Keratinocyte (primary cell): ENCODE results near the gene PRKRA. TPM values are rescaled to one million over a fixed set of nuclear protein-coding genes. Genes with fewer than 3 reads are reported as not detected.

ENCODE experiments used
- DNase-seq: peaks from one replicate; pipeline ENCODE4 v3.0.0-alpha.2; 2011; ENCODE audit warnings: low read depth, missing footprints, low spot score
- FAIRE-seq: peaks from 2 replicates; lab custom pipeline; 2011; peaks lifted over from hg19 to GRCh38; lab: Jason Lieb, UNC
- H2AFZ ChIP-seq: 2 replicates; pipeline ENCODE4 v1.6.0; 2012; ENCODE audit warnings: low read length, control low read depth, inconsistent platforms; ENCODE audit not compliant: control insufficient read depth
- H3K27ac ChIP-seq: 2 replicates; pipeline ENCODE4 v1.5.1; 2011; ENCODE audit warnings: low read length; ENCODE audit not compliant: control insufficient read depth, insufficient read depth
- H3K27me3 ChIP-seq: 3 replicates; pipeline ENCODE4 v1.6.0; 2011; ENCODE audit warnings: low read length; ENCODE audit not compliant: control insufficient read depth, insufficient read depth; ENCODE audit errors: extremely low read depth
- H3K36me3 ChIP-seq, 2 experiments: 2 replicates in 1 of 2; 3 replicates in 1 of 2; pipeline ENCODE4 v1.5.1; 2011; ENCODE audit warnings: low read length in 2 of 2, mild to moderate bottlenecking in 1 of 2; ENCODE audit not compliant: control insufficient read depth in 2 of 2, insufficient read depth in 2 of 2; ENCODE audit errors: extremely low read depth in 1 of 2
- H3K4me1 ChIP-seq: 3 replicates; pipeline ENCODE4 v1.5.1; 2011; ENCODE audit warnings: low read length; ENCODE audit not compliant: control insufficient read depth, insufficient read depth; ENCODE audit errors: extremely low read depth
- H3K4me2 ChIP-seq: 3 replicates; pipeline ENCODE4 v1.6.0; 2011; ENCODE audit warnings: low read depth, low read length; ENCODE audit not compliant: control insufficient read depth, insufficient read depth; ENCODE audit errors: extremely low read depth
- H3K4me3 ChIP-seq, 3 experiments: fragments of 200-600 bp in 1 of 3; sonication (generic) in 1 of 3; 2 replicates in 2 of 3; 3 replicates in 1 of 3; pipeline ENCODE4 v1.5.1; 2011 to 2016; ENCODE audit warnings: low read length in 3 of 3, mild to moderate bottlenecking in 3 of 3, control low read depth in 2 of 3, inconsistent platforms in 1 of 3, low read depth in 1 of 3, mixed read lengths in 1 of 3, mixed run types in 1 of 3, moderate library complexity in 1 of 3; ENCODE audit not compliant: control insufficient read depth in 2 of 3, insufficient read depth in 2 of 3; ENCODE audit errors: extremely low read depth in 1 of 3
- H3K79me2 ChIP-seq: 2 replicates; pipeline ENCODE4 v1.6.0; 2012; ENCODE audit warnings: low read length; ENCODE audit not compliant: control insufficient read depth, insufficient read depth
- H3K9ac ChIP-seq: 3 replicates; pipeline ENCODE4 v1.6.0; 2011; ENCODE audit warnings: low read length; ENCODE audit not compliant: control insufficient read depth, insufficient read depth; ENCODE audit errors: extremely low read depth
- H3K9me1 ChIP-seq: 3 replicates; pipeline ENCODE4 v1.6.0; 2011; ENCODE audit warnings: low read length; ENCODE audit not compliant: control insufficient read depth, insufficient read depth; ENCODE audit errors: extremely low read depth
- H3K9me3 ChIP-seq: 2 replicates; pipeline ENCODE4 v1.5.1; 2012; ENCODE audit warnings: low read depth, low read length; ENCODE audit not compliant: control insufficient read depth
- H4K20me1 ChIP-seq: 3 replicates; pipeline ENCODE4 v1.6.0; 2011; ENCODE audit warnings: low read length; ENCODE audit not compliant: control insufficient read depth, insufficient read depth; ENCODE audit errors: extremely low read depth
- CTCF ChIP-seq, 3 experiments: IDR thresholded peaks in 1 of 3; conservative IDR thresholded peaks in 1 of 3; optimal IDR thresholded peaks in 1 of 3; 2 replicates in 2 of 3; 3 replicates in 1 of 3; pipeline versions ENCODE3 to v1.5.1; 2011; ENCODE audit warnings: low read length in 3 of 3, mild to moderate bottlenecking in 3 of 3, moderate library complexity in 2 of 3, control low read depth in 1 of 3, inconsistent platforms in 1 of 3; ENCODE audit not compliant: insufficient read depth in 2 of 3; ENCODE audit errors: extremely low read depth in 1 of 3
- EZH2 ChIP-seq: IDR thresholded peaks from one replicate; pipeline ENCODE4 v1.6.1; 2012; ENCODE audit warnings: inconsistent platforms, mild to moderate bottlenecking, low read length, moderate library complexity
- dilution Hi-C: fragments of 300-500 bp; cut with MboI; formaldehyde crosslinking; loops from one replicate; pipeline ENCODE4 v1.7.0; 2020; ENCODE audit warnings: low sequenced_read_pairs; ENCODE audit not compliant: extremely low pct_ligation_motif_present
- polyA plus RNA-seq, 5 experiments: library from polyadenylated mRNA; depleted of rRNA in 3 of 5; stranded (reverse) in 3 of 5; stranded (forward) in 1 of 5; unstranded in 1 of 5; fragments of >200 nt; gene quantifications; 1 replicate in 1 of 5; 2 replicates in 3 of 5; 3 replicates in 1 of 5; pipeline versions ENCODE4 v1.2.1 to v1.2.3, GENCODE V29; 2011 to 2012; ENCODE audit warnings: missing spikeins in 2 of 5, low read depth in 1 of 5, low replicate concordance in 1 of 5

The PRKRA gene
- polyA plus RNA-seq, 1 donor (not counting 4 experiments of a cell fraction or from before 2014, with no cell fraction given) = 38.4 TPM

- no peaks in the 10 kb centered on the region for H3K9me3 ChIP-seq
- H3K27ac ChIP-seq = no peak overlapping the region
- DNase-seq (no peak), FAIRE-seq (no peak)
- no peak overlapping the region for H3K9ac ChIP-seq
- no peak overlapping the region for H2AFZ ChIP-seq
- no peak overlapping the region for H3K4me3 ChIP-seq
- no peak for TF ChIP-seq CTCF (optimal IDR thresholded peaks at IDR 0.05 in 1 of 3, IDR thresholded peaks at IDR 0.05 in 1 of 3, conservative IDR thresholded peaks at IDR 0.05 in 1 of 3; ENCODE audit: extremely low read depth in 1 of 3, insufficient read depth in 2 of 3, low read length in 3 of 3)
- TF ChIP-seq EZH2 = no peak
- no peaks in the 10 kb centered on the region for H3K9me1 ChIP-seq
- peaks cover 0 to 2% of the 10 kb centered on the region in 2 experiments for H3K36me3 ChIP-seq
- H3K4me2 ChIP-seq = no peak overlapping the region
- H3K79me2 ChIP-seq = no peaks in the 10 kb centered on the region
- dilution Hi-C loops = no loop called here
- no peaks in the 10 kb centered on the region for H3K4me1 ChIP-seq
- no peaks in the 10 kb centered on the region for H3K27me3 ChIP-seq
- H4K20me1 ChIP-seq = no peaks in the 10 kb centered on the region
Observed at GRCh38 chr2:178391701-178392100, 59.3 kb downstream of the PRKRA start.

- H4K20me1 ChIP-seq = no peaks in the 10 kb centered on the region
- no peak overlapping the region for H3K27ac ChIP-seq
- no peaks in the 10 kb centered on the region for H3K79me2 ChIP-seq
- DNase-seq (no peak), FAIRE-seq (no peak)
- H3K4me3 ChIP-seq = no peak overlapping the region
- H3K4me2 ChIP-seq = no peak overlapping the region
- TF ChIP-seq EZH2 (no peak), CTCF (optimal IDR thresholded peaks at IDR 0.05 in 1 of 3, IDR thresholded peaks at IDR 0.05 in 1 of 3, conservative IDR thresholded peaks at IDR 0.05 in 1 of 3; ENCODE audit: extremely low read depth in 1 of 3, insufficient read depth in 2 of 3, low read length in 3 of 3) (no peak)
- H3K36me3 ChIP-seq = peaks cover 2 to 3% of the 10 kb centered on the region in 2 experiments
- no peak overlapping the region for H3K9ac ChIP-seq
- dilution Hi-C loops = no loop called here
- no peak overlapping the region for H2AFZ ChIP-seq
- H3K9me3 ChIP-seq = no peaks in the 10 kb centered on the region
- no peaks in the 10 kb centered on the region for H3K4me1 ChIP-seq
- no peaks in the 10 kb centered on the region for H3K27me3 ChIP-seq
- no peaks in the 10 kb centered on the region for H3K9me1 ChIP-seq
Observed at GRCh38 chr2:178388287-178388686, 62.7 kb downstream of the PRKRA start.
